Right ventricle myocardium inferior (tissue), 1 donor: ENCODE data around the gene KLHL6. TPM values are rescaled to one million over a fixed set of nuclear protein-coding genes. Genes with fewer than 3 reads are reported as not detected.
"Not testable (repeated sequence)": the region's sequence is repeated elsewhere in the genome, so short reads cannot be mapped to it uniquely, and the experiment has no call there.

Experiments
- ATAC-seq: fragments of 200-7000 bp; cut with Tn5 transposase; one replicate; pipeline ENCODE4 v1.9.1; 2020; ENCODE audit warnings: mild to moderate bottlenecking, moderate library complexity
- DNase-seq: peaks from one replicate; pipeline ENCODE4 v3.0.0; 2021; ENCODE audit errors: missing footprints
- intact Hi-C: fragments of 100-400 bp; cut with DNase I; formaldehyde crosslinking; loops from one replicate; pipeline ENCODE4 v1.11.0; 2022
- total RNA-seq: library from RNA; stranded (reverse); fragmentation: NEBNext Ultra II Directional; extraction: Animal tissue kit (Norgen Biotek cat#: 25700); gene quantifications from one replicate; pipeline ENCODE4 v1.2.1, GENCODE V29; 2021
- donor health status: DM: no; HTN: yes; CAD: no; lungs with severe emphysema.

The KLHL6 gene
- total RNA-seq, 1 donor from 2014 or later = 0.97 TPM

- DNase-seq = no peak
- ATAC-seq = no peak
- intact Hi-C loops = no loop called here
Observed at GRCh38 chr3:183538486-183538885, 17.0 kb downstream of the KLHL6 start.

- intact Hi-C loops = no loop called here
- ATAC-seq (peak; percentile 21), DNase-seq (no peak)
Observed at GRCh38 chr3:183537295-183537730, 18.2 kb downstream of the KLHL6 start.

DNA sequence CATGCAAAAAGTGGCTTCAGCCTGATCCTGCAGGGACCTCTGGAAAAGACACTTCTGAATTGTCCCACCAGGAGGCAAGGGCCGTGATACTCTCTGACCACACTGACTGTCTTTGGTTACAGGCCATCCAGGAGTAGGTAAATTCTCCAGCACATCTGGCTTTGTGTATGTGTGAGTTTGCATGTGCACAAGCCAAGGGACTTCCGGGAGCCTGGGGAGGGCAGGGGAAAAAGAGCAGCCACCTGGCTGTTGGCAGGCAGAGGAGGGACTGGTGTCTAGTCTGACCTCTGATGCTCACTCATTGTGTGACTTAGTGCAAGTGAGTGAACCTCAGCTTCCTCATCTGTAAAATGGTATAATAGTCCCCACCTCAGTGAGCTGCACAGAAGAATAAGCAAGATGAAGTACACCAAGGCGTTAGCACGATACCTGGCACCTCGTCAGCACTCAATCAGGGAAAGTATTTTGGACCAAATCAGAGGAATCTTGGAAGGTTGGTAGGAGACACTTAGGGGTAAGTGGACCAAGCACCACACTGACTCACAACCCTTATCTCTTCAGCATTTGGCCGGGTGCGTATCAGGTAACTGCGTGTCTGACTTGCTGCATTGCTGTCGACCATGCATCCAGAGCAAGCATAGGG, 19.1 kb downstream of the KLHL6 start:
- intact Hi-C loops = no loop called here
- ATAC-seq = no peak
- no peak for DNase-seq

- intact Hi-C loops = no loop called here
- ATAC-seq = no peak
- DNase-seq = no peak
Observed at GRCh38 chr3:183534249-183534648, 21.3 kb downstream of the KLHL6 start.

DNA sequence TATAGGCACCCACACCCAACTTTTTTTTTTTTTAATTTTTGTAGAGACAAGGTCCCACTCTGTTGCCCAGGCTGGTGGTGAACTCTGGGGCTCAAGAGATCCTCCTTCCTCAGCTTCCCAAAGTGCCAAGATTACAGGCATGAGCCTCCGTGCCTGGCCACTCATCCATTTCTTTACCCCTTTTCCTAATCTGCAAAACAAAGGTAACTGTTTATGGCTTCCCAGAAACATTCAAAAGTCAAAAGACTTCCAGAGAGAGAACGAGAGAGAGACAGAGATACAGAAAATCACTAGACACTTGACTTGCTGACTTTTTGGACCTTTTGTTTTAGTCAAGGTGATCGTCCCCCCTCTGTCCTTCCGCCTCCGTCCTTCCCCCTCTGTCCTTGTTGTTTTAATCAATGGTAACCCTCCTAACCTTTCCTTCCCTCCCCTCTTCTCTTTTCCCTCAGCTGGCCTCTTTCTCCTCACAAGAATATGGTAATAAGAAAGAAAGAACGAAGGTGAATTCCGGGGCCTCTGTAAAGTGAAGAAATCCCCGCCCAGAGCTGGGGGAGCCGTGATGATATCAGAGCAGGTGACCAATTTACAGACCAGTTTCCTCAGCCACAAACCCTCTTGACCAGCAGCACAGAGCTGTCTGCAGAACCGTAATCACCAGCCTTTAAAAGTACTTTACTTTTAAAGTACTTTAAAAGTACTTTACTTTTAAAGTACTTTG, 21.9 kb downstream of the KLHL6 start:
- DNase-seq (no peak), ATAC-seq (no peak)
- intact Hi-C loops = no loop called here

- no peak for ATAC-seq
- intact Hi-C loops = no loop called here
- DNase-seq = no peak
Observed at GRCh38 chr3:183532620-183533411, 22.7 kb downstream of the KLHL6 start.

DNA sequence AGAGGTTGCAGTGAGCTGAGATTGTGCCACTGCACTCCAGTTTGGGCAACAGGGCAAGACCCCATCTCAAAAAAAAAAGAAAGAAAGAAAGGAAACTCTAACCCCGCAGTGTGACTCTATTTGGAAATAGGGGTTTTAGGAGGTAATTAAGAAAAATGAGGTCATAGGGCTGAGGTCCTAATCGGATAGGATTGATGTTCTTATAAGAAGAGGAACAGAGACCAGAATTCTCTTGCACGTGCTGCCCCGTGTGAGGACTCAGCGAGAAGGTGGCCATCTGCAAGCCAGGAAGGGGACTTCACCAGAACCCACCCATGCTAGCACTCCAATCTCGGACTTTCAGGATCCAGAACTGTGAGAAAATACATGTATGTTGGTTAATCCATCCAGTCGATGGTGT, 25.8 kb downstream of the KLHL6 start:
- DNase-seq (no peak), ATAC-seq (no peak)
- intact Hi-C loops = no loop called here

- intact Hi-C loops = no loop called here
- DNase-seq (no peak), ATAC-seq (no peak)
Observed at GRCh38 chr3:183529185-183529584, 26.3 kb downstream of the KLHL6 start.

- DNase-seq, intact Hi-C loops, ATAC-seq: not testable (repeated sequence)
Observed at GRCh38 chr3:183528758-183529157, 26.7 kb downstream of the KLHL6 start.

DNA sequence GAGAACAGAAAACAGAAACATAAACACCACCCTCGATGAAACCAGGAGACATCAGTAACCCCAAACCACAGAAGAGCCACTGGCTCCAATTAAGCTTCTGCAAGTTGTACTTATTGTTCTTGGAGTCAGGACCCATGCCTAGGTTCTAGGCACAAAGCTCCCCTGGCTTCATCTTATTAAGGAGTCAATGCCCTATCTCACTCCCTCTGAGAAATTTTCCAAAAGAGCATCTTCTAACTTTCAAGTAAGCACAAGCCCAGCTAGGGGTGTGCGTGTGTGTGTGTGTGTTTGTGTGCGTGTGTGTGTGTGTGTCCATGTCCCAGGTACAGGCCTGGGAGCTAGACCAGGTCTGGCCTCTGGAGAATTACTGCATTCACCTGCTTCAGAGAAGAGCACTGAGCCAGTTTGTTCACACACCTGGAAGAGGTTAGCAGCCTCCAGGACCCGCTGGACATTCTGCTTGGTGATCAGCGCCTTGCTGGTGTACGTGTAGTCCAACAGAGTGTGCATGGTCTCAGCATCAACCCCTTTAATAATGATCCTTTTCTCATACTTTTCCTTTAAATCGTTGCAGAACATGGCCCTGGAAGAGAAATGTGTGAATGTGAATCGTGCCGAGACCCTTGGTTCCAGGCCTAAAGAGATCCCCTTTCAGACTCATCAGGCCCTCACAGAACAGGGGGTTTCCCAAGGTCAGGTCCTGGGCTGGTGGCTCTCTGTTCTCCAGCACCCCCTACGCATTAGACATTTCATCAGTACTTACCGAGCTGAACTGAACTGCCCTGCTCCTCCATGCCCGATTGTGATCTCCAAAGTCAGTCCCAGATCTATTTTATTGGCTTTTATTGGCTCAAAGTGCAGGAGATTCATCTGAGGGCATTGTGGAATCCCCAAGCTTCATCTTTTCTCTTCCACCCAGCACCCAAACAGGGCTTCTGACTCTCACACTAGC, 27.8 kb downstream of the KLHL6 start:
- no peak for ATAC-seq
- intact Hi-C loops = no loop called here
- no peak for DNase-seq

- intact Hi-C loops = no loop called here
- ATAC-seq = no peak
Observed at GRCh38 chr3:183526838-183527427, 28.6 kb downstream of the KLHL6 start.

GRCh38 chr3:183524476-183524875, 31.0 kb downstream of the KLHL6 start:
- ATAC-seq (no peak), DNase-seq (no peak)
- intact Hi-C loops = no loop called here

More at GRCh38 chr3:183526838-183527427, 28.6 kb downstream of the KLHL6 start:
- no peak for DNase-seq

DNA sequence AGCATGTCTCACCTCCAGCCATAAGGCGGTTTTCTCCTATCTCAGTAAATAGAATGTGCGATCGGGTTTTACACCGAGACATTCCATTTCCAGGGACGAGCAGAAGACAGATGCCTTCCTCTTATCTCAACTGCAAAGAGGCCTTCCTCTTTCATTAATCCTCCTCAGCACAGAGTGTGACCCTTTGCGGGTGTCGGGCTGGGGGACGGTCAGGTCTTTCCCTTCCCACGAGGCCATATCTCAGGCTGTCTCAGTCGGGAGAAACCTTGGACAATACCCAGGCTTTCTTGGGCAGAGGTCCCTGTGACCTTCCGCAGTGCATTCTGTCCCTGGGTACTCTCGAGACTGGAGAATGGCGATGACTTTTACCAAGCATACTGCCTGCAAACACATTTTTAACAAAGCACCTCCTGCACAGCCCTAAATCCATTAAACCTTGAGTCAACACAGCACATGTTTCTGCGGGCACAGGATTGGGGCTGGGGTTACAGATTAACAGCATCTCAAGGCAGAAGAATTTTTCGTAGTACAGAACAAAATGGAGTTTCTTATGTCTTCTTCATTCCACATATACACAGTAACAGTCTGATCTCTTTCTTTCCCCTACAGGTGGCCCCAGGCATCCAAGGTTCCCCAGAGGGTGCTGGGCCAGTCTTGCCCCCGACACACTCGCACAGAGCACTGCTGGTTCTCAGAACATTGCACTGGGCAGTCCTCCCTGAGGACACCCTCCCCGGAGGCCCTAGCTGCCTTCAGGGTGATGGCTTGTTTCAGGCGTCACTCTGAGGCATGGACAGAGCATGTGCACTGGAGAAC, 34.6 kb downstream of the KLHL6 start:
- ATAC-seq, DNase-seq, intact Hi-C loops: not testable (repeated sequence)

- intact Hi-C loops, ATAC-seq, DNase-seq: not testable (repeated sequence)
Observed at GRCh38 chr3:183520295-183520694, 35.2 kb downstream of the KLHL6 start.

- DNase-seq (no peak), ATAC-seq (no peak)
- intact Hi-C loops = no loop called here
Observed at GRCh38 chr3:183519891-183520290, 35.6 kb downstream of the KLHL6 start.

GRCh38 chr3:183518491-183519251, 36.8 kb downstream of the KLHL6 start:
- ATAC-seq (no peak), DNase-seq (no peak)
- intact Hi-C loops = no loop called here

- DNase-seq = no peak
- ATAC-seq = no peak
- intact Hi-C loops = no loop called here
Observed at GRCh38 chr3:183517607-183518006, 37.9 kb downstream of the KLHL6 start.
